Measurements from ENCODE around the gene ARID3C.
A peak's percentile ranks its signal among the peaks of the same experiment; 100 is the strongest.

The ARID3C gene

GRCh38 chr9:34579104-34579807 lies 49.6 kb downstream of the ARID3C start:
- Mint-ChIP-seq H3K9me3 (no peaks in the 10 kb centered on the region), H3K27me3 (peaks cover 87 to 92% of the 10 kb centered on the region in 2 donors), H3K27ac (no peak overlapping the region), H3K36me3 (ENCODE audit: insufficient read depth) (peaks cover 3% of the 10 kb centered on the region), H3K4me3 (no peak overlapping the region), H3K4me1 (ENCODE audit: low read depth in 2 of 2) (peaks cover 6 to 9% of the 10 kb centered on the region in 2 donors)
- ATAC-seq (replicated peaks): no peak
- no peak for DNase-seq

GRCh38 chr9:34578241-34579103 lies 50.4 kb downstream of the ARID3C start:
- H3K36me3 Mint-ChIP-seq (ENCODE audit: insufficient read depth): peaks cover 3% of the 10 kb centered on the region
- H3K27me3 Mint-ChIP-seq: peaks cover 88 to 92% of the 10 kb centered on the region in 2 donors
- H3K4me1 Mint-ChIP-seq (ENCODE audit: low read depth in 2 of 2): peaks cover 6 to 9% of the 10 kb centered on the region in 2 donors
- ATAC-seq (replicated peaks) (peak; percentile 36), DNase-seq (no peak)
- H3K4me3 Mint-ChIP-seq: no peak overlapping the region
- no peak overlapping the region for H3K27ac Mint-ChIP-seq
- no peaks in the 10 kb centered on the region for H3K9me3 Mint-ChIP-seq

- peaks cover 82 to 93% of the 10 kb centered on the region in 2 donors for H3K27me3 Mint-ChIP-seq
- peaks cover 3% of the 10 kb centered on the region for H3K36me3 Mint-ChIP-seq (ENCODE audit: insufficient read depth)
- DNase-seq (no peak), ATAC-seq (replicated peaks) (no peak)
- no peak overlapping the region for H3K27ac Mint-ChIP-seq
- peak overlapping the region; percentile 71 to 72 for H3K4me3 Mint-ChIP-seq
- peaks cover 6 to 9% of the 10 kb centered on the region in 2 donors for H3K4me1 Mint-ChIP-seq (ENCODE audit: low read depth in 2 of 2)
- no peaks in the 10 kb centered on the region for H3K9me3 Mint-ChIP-seq
These were observed 51.2 kb downstream of the ARID3C start for GRCh38 chr9:34577400-34578240.

GRCh38 chr9:34576597-34577399 lies 52.1 kb downstream of the ARID3C start:
- peak overlapping the region; percentile 71 to 72 for H3K4me3 Mint-ChIP-seq
- H3K4me1 Mint-ChIP-seq (ENCODE audit: low read depth in 2 of 2): peaks cover 6 to 9% of the 10 kb centered on the region in 2 donors
- no peaks in the 10 kb centered on the region for H3K9me3 Mint-ChIP-seq
- DNase-seq (no peak), ATAC-seq (replicated peaks) (no peak)
- H3K27me3 Mint-ChIP-seq: peaks cover 78 to 94% of the 10 kb centered on the region in 2 donors
- H3K36me3 Mint-ChIP-seq (ENCODE audit: insufficient read depth): peaks cover 3% of the 10 kb centered on the region
- no peak overlapping the region for H3K27ac Mint-ChIP-seq

GRCh38 chr9:34575862-34576596 lies 52.8 kb downstream of the ARID3C start:
- peaks cover 77 to 94% of the 10 kb centered on the region in 2 donors for H3K27me3 Mint-ChIP-seq
- no peak overlapping the region for H3K27ac Mint-ChIP-seq
- peaks cover 6 to 9% of the 10 kb centered on the region in 2 donors for H3K4me1 Mint-ChIP-seq (ENCODE audit: low read depth in 2 of 2)
- peaks cover 5% of the 10 kb centered on the region for H3K36me3 Mint-ChIP-seq (ENCODE audit: insufficient read depth)
- H3K4me3 Mint-ChIP-seq: no peak overlapping the region
- no peak for ATAC-seq (replicated peaks)
- H3K9me3 Mint-ChIP-seq: no peaks in the 10 kb centered on the region
- DNase-seq: no peak

- ATAC-seq (replicated peaks) (no peak), DNase-seq (no peak)
- Mint-ChIP-seq H3K36me3 (ENCODE audit: insufficient read depth) (peaks cover 7% of the 10 kb centered on the region), H3K27ac (no peak overlapping the region), H3K27me3 (peaks cover 73 to 94% of the 10 kb centered on the region in 2 donors), H3K9me3 (no peaks in the 10 kb centered on the region), H3K4me3 (no peak overlapping the region), H3K4me1 (ENCODE audit: low read depth in 2 of 2) (peaks cover 6 to 9% of the 10 kb centered on the region in 2 donors)
These were observed 53.6 kb downstream of the ARID3C start for GRCh38 chr9:34575241-34575640.

- Mint-ChIP-seq H3K4me3 (no peak overlapping the region), H3K9me3 (no peaks in the 10 kb centered on the region), H3K4me1 (ENCODE audit: low read depth in 2 of 2) (peaks cover 6 to 9% of the 10 kb centered on the region in 2 donors), H3K27me3 (peaks cover 73 to 94% of the 10 kb centered on the region in 2 donors), H3K36me3 (ENCODE audit: insufficient read depth) (peaks cover 7% of the 10 kb centered on the region), H3K27ac (no peak overlapping the region)
- ATAC-seq (replicated peaks) (no peak), DNase-seq (no peak)
These were observed 54.3 kb downstream of the ARID3C start for GRCh38 chr9:34574571-34574970.

- Mint-ChIP-seq H3K36me3 (ENCODE audit: insufficient read depth) (peaks cover 7% of the 10 kb centered on the region), H3K27ac (no peak overlapping the region), H3K9me3 (no peaks in the 10 kb centered on the region), H3K4me3 (no peak overlapping the region), H3K4me1 (ENCODE audit: low read depth in 2 of 2) (peaks cover 6% of the 10 kb centered on the region in 2 donors), H3K27me3 (peaks cover 68 to 90% of the 10 kb centered on the region in 2 donors)
- ATAC-seq (replicated peaks) (no peak), DNase-seq (no peak)
These were observed 55.1 kb downstream of the ARID3C start for GRCh38 chr9:34573599-34574325.

- H3K9me3 Mint-ChIP-seq: no peaks in the 10 kb centered on the region
- H3K4me1 Mint-ChIP-seq (ENCODE audit: low read depth in 2 of 2): peaks cover 5 to 6% of the 10 kb centered on the region in 2 donors
- peaks cover 70 to 95% of the 10 kb centered on the region in 2 donors for H3K27me3 Mint-ChIP-seq
- H3K36me3 Mint-ChIP-seq (ENCODE audit: insufficient read depth): peaks cover 7% of the 10 kb centered on the region
- H3K4me3 Mint-ChIP-seq: no peak overlapping the region
- H3K27ac Mint-ChIP-seq: no peak overlapping the region
- DNase-seq (no peak), ATAC-seq (replicated peaks) (no peak)
These were observed 56.2 kb downstream of the ARID3C start for GRCh38 chr9:34572628-34573027.

GRCh38 chr9:34572092-34572491 lies 56.8 kb downstream of the ARID3C start:
- H3K9me3 Mint-ChIP-seq: no peaks in the 10 kb centered on the region
- no peak for ATAC-seq (replicated peaks)
- H3K4me1 Mint-ChIP-seq (ENCODE audit: low read depth in 2 of 2): peaks cover 0 to under 1% of the 10 kb centered on the region in 2 donors
- H3K4me3 Mint-ChIP-seq: no peak overlapping the region
- H3K27ac Mint-ChIP-seq: no peak overlapping the region
- no peak for DNase-seq
- H3K27me3 Mint-ChIP-seq: peaks cover 68 to 95% of the 10 kb centered on the region in 2 donors
- H3K36me3 Mint-ChIP-seq (ENCODE audit: insufficient read depth): peaks cover 5% of the 10 kb centered on the region

GRCh38 chr9:34571481-34571810 lies 57.4 kb downstream of the ARID3C start:
- no peak overlapping the region for H3K4me3 Mint-ChIP-seq
- DNase-seq (no peak), ATAC-seq (replicated peaks) (no peak)
- no peaks in the 10 kb centered on the region for H3K9me3 Mint-ChIP-seq
- no peaks in the 10 kb centered on the region for H3K4me1 Mint-ChIP-seq (ENCODE audit: low read depth in 2 of 2)
- H3K27ac Mint-ChIP-seq: no peak overlapping the region
- H3K36me3 Mint-ChIP-seq (ENCODE audit: insufficient read depth): peaks cover 4% of the 10 kb centered on the region
- H3K27me3 Mint-ChIP-seq: peaks cover 70 to 95% of the 10 kb centered on the region in 2 donors

Measured in effector memory CD8-positive, alpha-beta T cell (primary cell).